Pulmonary artery endothelial cell (primary cell): ENCODE measurements around the gene SYT2. TPM values are rescaled to one million over a fixed set of nuclear protein-coding genes. Genes with fewer than 3 reads are reported as not detected.
"Not testable (repeated sequence)": the region's sequence is repeated elsewhere in the genome, so short reads cannot be mapped to it uniquely, and the experiment has no call there.

Experiments used
- DNase-seq: peaks from one replicate; pipeline ENCODE4 v3.0.0-alpha.2; 2011; ENCODE audit warnings: low read depth, low spot score
- total RNA-seq: library from RNA; depleted of rRNA; stranded (reverse); fragments of >200 nt; gene quantifications from 2 replicates; pipeline ENCODE4 v1.2.3, GENCODE V29; 2014

SYT2 gene
- total RNA-seq, 1 donor from 2014 or later = not detected

DNA sequence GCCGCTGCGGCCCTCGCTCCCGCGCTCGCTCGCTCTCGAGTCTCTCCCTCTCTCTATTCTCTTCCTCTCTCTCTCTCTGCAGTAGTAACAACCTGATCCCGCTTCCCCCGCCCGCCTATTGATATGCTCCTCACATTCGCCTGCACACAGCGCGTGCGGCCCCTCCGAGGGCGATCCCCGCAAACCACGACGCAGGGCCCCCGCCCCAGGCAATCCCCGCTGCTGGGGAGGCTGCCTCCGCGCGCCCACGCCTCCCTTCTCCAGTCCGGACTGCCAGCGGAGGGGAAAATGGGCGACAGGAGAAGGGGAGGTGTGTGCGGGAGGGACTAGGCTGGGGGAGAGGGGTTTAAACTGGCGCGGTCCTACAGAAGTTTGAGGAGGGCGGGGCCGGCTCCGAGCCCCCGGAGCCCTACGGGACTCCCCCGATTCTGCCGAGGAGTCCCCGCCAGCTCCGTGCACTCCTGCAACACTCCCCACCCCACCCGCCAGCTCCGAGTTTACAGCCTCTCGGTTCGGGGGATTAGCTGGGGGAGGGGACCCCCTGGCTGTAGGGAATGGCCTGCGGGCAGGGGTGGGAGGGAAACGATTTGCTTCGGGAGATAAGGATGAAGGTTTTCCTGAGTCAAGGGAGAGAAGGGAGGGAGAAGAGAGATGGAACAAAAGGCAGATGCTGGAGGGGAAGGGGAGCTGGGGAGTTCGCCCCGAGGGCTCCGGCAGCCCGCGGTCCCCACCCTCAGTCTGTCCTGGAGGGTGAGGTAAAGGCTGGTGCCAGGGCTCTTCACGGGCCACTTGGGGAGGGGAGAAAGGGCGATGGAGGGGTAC lies 66.6 kb downstream of the SYT2 start:
- DNase-seq = no peak

DNA sequence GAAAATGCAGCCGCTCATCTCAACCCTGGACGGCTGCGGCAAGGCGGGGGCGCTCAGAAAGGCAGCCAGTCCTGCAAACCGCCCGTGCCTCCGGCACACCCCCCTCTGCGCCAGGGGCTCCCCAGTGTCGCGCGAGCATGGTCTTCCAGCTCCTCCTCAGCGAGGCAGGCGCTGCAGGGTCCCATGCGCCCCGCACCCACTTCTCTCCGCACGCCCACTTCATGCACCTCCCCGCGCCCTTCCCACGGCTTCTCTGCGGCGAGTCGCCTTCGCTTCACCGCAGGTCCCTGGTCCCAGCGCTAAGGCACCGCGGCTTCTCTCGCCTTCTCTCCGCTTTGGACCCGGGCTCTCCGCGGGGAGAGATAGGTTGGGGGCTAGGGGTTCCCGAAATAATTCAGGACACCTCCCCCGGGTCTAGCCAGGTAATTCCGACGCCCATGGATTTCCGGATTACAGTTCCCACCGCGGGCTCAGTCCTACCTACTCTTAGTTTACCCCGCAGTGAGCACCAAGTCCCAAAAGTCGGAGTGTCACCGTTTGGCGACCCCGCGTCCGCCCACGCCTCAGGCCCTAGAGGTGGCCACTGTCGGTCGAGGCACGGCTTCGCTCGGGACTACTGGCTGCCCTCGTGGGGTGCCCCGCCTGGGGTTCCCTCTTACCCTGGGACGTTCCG lies 67.5 kb downstream of the SYT2 start:
- DNase-seq = no peak

DNA sequence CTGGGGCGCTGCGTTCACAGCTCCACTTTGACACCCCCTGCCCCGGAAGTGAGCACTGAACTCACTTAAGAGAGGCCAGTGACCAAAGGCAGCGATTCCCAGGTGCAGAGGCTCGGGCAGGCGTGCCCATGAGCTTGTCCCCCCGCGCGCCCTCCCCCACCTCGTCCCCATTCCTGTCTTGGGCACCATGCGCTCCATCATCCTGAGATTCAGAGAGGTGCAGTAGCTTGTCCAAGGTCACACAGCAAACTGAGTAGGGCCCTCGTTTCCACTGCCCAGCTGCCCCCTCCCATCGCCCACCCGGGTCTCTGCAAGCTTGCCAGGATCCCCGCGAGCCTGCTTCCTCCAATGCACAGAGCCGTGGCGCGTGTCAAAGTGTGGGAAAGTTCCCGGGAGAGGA lies 68.0 kb downstream of the SYT2 start:
- no peak for DNase-seq

DNA sequence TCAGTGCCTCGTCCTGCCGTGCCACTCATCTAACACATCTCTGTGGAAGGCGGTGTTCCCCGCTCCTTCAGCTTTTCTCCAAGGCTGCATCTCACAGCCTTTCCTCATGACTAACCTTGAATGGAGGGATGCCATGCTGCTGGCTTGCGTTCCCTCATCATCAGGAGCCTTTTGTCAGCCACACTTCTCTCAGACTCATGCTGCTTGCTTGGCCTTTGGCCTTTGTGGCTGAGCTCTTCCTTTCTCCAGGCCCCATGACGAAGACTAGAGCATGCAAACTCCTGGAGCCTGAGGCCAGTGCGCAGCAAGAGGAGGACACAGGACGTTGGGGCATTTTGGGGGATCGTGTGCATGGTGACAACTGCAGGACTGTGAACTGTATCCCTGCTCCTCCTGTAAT lies 70.8 kb downstream of the SYT2 start:
- no peak for DNase-seq

DNA sequence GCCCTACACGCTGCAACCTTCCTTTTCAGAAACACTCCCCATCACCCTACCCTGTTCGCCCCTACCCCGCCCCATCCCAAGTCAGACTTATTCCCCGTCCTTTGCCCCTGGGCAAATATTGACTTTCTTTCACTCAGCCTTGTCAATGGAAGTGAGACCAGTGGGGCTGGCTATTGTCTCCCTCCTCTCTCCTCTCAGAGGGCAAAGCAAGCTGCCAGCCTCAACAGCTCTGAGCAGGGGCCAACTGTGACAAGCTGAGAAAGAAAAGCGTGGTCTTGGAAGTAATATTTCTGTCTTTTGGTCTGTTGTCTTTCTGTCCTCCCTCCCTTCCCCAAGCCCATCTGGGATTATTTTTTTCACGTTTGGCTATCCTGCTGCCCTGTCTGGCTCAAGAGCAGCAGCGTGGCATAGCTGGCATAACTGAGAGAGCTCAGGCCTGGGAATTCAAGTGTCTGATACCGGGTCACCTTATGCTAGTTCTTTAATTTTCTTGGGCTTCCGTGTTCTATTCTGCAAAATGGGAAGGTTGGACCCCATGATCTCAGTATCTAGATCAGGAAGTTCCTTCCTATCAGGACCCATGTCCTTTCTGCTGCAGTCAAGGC lies 71.5 kb downstream of the SYT2 start:
- not testable (repeated sequence) for DNase-seq

DNA sequence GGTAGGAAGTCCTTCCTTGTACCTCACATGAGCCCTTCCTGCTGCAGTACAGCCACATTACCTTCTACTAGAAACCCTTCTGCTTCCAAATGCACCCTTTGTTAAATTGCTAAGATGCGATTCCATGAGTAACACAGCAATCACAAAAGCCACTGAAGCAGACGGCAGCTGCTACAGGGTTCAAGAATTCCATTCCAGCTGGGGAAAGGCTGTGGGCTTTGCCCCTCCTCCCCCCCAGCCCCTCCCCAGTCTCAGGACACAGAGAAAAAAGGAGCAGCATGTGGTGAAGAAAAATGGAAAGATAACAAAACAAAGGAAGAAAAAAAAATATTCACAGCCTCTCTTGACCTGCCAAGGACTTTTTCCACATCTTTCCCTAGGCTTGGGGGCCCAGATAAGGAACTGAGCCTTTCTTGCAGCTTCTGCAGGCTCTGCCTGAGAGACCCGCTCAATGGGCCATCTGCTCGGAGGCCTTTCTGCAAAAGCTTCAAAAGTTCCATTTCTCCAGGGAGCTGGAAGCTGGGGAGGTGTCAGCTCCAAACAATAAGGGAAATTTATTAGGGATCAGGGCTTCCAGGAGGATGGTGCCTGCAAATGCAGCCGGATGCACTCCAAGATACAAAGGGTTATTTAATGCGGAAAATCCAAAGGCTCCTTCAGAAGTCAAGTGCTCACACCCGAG lies 72.1 kb downstream of the SYT2 start:
- no peak for DNase-seq

DNA sequence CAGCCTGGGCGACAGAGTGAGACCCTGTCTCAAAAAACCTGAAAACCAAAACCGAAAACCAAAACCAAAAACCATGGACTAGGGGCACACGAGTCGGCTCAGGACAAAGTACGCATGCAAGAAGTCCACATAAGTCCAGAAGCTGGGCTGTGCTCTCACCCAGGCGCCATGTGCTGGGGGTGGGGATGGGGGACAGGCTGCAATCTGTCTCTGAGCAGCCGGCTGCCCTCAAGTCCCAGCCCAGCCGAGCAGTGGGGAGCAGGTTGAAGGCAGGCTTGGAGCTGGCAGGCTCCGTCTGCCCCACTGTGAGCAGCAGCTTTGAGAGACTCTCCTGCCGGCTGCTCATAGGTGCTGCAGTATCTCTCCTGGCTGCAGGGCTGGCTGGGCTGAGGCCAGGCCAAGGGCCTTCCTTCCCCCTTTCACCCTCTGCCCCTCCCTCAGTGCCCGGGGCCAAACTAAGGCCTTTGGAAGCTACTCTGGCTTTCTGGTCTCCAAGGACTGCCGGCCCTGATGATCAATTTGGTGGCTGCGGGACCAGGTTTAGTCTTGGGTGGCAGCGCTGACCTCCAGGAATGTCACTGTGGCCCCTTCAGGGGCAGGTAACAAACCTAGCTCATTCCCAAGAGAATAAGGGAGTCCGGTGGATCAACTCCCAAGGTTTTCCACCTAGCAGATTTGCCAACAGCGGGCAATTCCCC lies 72.8 kb downstream of the SYT2 start:
- not testable (repeated sequence) for DNase-seq

DNA sequence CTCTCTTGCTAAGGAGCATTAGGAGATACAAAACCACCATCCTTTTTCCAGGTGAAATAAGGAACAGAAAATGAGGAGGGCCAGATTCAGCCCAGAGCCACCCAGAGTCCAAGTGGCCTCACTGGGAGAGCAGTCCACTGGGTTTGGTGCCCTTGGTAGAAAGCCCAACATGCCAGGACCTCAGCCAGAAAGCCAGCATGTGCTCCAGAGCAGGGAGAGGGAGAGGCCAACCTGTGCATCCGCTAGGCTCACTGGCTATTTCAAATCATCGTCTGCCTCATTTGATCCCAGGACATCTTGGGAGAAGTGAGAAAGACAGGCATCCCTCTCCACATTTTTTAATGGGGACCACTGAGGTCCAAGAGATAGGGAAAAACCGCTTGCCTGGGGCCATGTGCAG lies 74.1 kb downstream of the SYT2 start:
- not testable (repeated sequence) for DNase-seq

DNA sequence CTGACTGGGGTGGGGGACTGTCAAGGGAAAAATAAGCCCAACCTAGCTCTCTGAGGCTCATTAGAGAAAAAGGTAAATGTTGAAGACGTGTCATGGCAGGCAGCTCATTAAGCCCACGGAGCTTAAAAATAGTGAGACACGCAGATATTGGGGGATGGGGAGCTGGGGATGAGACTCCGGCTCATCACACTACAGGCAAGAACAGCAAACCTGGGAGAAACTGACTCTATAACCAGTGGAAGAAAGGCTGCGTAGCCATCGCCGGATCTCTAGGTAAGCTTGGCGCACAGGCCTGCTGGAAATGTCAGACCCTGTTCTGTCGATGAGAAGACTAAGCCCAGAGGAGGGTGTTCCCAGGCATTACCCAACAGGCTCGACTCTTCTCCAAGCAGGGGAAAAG lies 78.0 kb downstream of the SYT2 start:
- no peak for DNase-seq

DNA sequence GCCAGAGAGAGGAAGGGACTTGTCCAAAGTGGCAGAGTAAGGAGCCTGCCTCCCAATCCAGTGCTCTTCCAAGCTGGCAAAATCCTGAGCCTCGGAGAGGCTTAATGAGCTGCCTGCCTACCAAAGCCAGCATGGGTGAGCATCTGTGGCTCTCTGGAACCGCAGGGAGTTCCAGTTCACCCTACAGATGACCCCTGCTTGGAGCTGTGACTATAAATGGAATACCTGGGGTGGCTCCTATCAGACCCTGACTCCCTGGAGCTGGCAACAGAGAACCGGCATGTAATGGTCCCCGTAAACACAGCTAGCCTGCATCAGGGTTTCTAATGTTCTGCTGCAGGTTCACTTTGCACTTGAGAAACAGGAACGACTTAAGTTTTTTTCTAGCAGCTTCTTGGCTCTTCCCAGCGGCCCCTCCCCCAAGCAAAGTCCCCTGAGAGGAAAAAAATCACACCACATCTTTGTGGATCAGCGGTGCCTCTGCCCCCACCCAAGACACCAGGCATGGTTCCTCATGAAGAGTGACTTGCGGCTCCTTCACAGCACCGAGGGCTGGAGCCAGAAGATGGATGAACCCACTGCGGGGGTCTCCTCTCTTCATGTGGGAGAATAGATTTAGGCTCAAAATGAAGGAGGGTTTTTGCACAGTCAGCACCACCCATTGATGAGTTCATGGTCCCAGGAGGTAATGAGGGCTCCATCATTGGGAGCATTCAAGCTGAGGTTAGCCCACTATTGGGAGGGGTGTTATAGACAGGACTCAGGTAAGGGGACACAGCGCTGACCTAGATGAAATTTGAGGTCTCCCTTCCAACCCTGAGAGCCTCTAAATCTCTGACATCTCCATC lies 79.0 kb downstream of the SYT2 start:
- DNase-seq = no peak

DNA sequence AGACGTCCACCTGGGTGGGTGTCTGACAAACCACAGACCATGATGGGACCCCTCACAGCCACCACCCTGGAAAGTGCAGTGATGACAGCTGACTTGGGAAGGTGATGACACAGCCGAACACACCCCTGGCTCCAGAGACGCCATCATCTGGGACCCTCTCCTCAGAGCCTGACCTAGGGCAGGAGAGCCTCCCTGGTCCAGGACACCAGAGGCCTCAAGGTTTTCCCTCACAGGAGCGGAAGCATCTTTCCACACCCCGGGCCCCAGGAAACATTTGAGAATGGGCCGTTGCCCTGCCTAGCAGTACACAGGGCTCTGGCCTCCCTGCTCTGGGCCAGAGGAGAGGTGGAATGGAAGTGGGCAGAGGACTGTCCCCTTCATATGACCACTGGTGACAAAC lies 79.7 kb downstream of the SYT2 start:
- no peak for DNase-seq

DNA sequence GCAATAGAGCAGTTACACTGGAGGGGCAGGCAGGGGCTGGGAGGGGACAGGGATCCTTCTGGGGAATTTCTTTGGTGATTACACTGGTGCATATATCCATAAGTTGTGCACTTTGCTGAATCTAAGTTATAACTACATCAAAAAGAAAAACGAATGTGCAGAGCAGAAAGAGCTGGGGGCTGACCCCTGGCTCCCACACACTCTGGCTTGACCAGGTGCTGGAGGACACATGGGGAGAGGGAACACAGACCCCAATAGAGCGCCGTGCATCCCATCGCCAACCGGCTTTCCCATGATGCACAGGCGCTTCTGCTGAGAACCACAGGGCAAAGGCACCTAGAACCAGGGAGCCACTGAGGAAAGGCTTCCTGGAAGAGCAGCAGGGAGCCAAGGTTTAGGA lies 80.2 kb downstream of the SYT2 start:
- DNase-seq = not testable (repeated sequence)

DNA sequence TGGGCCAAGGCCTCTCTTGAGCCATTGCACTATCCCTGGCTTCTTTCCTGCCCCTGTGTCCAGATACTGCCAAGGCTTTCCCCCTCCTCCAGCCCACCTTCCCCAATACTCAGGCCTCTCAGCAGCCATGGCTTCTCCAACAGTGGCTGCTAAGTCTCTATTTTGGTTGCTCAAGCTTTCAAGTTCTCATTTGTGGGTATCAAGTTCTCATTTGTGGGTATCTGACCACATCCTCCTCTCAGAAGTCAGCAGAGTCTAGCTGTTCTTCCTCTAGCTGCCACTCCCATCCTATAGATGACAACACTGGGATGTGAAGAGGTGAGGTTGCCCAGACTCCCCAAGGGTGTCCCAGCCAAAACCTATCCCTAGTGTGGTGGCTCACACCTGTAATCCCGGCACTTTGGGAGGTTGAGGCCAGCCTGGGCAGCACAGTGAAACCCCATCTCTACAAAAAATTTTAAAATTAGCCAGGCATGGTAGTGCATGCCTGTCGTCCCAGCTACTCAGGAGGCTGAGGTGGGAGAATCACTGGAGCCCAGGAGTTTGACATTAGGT lies 80.9 kb downstream of the SYT2 start:
- not testable (repeated sequence) for DNase-seq

DNA sequence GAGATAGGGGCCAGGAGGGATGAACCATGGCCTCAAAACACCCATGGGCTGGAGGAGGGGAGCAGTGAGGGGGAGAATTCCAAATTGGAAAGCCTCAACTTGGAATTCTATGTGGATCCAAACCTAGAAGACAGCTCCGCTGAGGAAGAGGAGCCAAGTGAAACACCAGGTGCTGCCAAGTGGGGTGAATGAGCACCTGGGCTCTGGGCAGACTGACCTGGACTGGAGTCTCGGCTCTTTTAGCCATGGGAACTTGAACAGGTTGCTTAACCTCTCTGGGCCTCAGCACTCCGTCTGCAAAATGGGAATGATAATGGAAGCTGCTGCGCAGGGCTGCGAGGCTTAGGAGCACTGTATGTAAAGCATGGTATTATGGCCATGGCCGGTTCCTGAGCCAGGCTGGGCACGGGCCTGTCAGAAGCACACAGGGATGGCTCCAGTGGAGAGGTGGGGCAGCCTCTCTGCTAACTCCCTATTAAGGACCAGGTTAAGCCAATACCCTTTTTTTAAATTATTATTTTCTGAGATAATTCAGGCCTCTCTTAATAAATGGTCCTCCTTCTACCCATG lies 81.5 kb downstream of the SYT2 start:
- no peak for DNase-seq

DNA sequence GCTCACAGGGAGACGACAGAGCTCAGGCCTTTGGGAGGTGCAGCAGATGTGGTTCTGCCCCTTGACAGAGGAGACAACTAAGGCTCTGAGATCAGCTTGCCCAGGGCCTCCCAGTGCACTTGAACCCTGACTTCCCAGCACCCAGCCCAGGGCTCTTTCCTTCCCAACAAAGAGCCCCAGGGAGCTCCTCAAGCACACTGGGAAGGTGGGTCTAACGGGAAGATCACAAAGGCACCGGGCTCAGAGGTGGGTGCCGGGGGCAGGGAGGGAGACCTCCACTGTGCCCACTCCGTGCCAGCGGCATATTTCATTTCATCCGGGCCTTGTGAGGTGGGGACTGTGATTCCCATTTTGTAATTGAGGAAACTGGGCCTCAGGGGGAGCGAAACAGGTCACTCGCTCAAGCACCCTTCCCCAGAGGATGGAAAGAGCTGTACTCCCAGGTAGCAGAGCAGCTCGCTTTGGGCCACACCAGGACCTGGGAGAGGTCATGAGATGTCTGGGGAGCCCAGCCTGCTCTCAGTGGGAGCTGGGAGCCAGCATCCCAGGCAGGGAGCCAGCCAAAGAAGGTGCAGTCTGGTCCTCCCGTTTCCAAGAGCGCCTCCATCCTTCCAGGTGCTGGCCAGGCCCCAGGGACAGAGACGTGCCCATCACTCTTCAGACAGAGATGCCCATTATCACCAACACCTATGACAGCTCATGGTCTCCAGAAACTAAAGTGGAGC lies 82.3 kb downstream of the SYT2 start:
- DNase-seq = no peak

DNA sequence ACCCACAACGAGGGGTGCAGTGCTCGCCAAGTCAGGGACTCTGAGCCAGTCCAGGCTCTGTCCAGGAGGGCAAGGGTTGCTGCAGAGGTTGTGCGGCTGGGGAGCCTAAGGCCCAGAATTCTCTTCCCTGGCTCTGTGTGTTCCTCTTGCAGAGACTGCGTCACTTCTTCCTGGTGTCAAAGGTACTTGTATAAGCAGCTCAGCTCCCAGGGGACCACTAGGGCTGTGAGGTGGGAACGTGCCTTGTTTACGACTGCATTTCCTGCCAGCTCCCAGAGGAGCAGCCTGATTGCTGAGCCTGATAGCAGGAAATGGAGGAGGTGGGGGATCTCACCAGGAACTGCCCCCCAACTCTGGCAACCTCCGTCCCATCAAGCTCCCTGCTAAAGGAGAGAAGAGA lies 83.2 kb downstream of the SYT2 start:
- DNase-seq = not testable (repeated sequence)

DNA sequence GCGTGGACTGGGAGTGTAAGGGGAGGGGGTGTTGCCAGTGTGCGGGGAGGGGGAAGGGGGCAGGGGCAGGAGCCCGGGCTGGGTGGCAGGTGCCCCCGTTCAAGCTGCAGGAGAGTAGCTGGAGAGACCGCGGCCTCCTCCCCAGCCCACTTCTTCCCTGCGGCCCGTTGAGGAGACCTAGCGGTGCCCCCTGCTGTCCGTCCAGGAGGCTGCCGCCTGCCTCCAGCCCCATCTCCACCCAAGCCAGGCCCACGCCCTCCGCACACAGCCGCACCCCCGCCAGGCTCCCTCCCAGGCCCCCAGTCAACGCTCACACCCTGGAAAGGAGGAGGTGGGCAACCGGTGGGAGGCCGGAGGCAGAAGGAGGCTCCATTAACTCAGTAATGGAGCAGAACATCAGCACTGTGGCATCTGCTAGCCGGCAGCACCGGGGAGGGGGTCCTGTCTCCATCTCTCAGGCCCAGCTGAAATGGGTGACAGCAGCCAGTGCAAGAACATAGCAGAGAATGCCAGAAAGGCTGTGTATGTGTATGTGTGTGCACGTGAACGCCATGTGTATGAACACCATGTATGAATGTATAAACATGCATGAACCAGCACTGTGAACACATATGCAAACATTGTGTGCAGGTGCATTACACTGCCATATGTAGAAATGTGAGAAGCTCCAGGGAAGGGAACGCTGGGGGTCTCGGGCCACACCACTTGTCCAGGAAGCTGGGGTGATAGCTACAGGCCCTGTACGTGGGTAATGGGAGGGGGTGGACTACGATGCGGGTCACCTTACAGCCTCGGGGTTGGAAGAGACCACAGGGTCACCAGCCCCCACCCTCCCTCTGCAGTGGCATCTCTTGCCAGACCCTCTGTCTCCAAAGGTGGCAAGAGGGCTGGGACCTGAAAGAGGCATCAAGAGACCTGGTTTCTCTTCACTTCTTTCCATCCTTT lies 84.6 kb downstream of the SYT2 start:
- peak; percentile 11 for DNase-seq

DNA sequence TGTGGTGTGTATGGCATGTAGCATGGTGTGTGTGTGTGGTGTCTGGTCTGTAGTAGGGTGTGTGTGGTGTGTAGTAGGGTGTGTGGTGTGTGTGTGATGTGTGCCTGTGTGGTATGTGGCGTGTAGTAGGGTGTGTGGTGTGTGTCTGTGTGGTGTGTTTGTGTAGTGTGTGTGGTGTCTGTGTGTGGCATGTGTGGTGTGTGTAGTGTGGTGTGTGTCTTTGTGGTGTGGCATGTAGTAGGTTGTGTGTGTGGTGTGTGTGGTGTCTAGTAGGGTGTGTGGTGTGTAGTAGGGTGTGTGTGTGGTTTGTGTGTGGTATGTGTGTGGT lies 85.5 kb downstream of the SYT2 start:
- no peak for DNase-seq
